Body of pancreas (tissue), 4 donors: ENCODE data around the gene CSNK1E.

Source experiments
- POLR2A ChIP-seq, 3 donors: fragments of 450-650 bp; IDR thresholded peaks; one replicate each; pipeline ENCODE4 v1.6.1; 2016; ENCODE audit warnings: antibody characterized with exemption in 3 of 3, mild to moderate bottlenecking in 2 of 3
- TF ChIP-seq, protein P1 (sequence below), 7 experiments: fragments of 450-650 bp in 4 of 7; fragments of 200-600 bp in 3 of 7; sonication (generic) in 3 of 7; IDR thresholded peaks; one replicate each; pipeline ENCODE4 v1.5.1; 2016 to 2019; ENCODE audit warnings: antibody characterized with exemption in 7 of 7

DNA sequence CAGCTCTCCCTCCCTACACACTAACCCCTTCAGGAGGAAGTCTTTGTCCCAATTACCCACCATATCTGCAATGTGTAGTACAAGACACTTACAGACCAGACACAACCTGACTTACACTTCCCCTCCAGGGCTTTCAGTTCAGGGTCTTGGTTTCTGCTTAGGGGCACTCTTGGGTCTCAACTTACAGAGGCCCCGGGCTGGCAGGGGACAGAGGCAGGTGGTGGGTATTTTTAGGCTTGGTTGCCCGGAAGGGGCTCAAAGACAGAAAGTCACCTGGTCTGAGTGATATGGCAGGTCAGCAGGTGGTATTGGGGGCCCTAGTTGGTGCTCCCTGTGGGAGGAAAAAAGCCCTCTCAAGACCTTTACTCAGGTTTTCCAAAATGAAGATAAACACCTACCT, 41.1 kb downstream of the CSNK1E start:
- TF ChIP-seq, protein P1, sequence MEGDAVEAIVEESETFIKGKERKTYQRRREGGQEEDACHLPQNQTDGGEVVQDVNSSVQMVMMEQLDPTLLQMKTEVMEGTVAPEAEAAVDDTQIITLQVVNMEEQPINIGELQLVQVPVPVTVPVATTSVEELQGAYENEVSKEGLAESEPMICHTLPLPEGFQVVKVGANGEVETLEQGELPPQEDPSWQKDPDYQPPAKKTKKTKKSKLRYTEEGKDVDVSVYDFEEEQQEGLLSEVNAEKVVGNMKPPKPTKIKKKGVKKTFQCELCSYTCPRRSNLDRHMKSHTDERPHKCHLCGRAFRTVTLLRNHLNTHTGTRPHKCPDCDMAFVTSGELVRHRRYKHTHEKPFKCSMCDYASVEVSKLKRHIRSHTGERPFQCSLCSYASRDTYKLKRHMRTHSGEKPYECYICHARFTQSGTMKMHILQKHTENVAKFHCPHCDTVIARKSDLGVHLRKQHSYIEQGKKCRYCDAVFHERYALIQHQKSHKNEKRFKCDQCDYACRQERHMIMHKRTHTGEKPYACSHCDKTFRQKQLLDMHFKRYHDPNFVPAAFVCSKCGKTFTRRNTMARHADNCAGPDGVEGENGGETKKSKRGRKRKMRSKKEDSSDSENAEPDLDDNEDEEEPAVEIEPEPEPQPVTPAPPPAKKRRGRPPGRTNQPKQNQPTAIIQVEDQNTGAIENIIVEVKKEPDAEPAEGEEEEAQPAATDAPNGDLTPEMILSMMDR (IDR thresholded peaks at IDR 0.05) = no peak
- TF ChIP-seq POLR2A (IDR thresholded peaks at IDR 0.05) = no peak
